DMS153 treated with DMSO at 0.1 percent for 48 hours (cell line): ENCODE data around the gene NPPA.

Source experiments
- DNase-seq: peaks from one replicate; lab custom pipeline; 2025; ENCODE audit not compliant: unreplicated experiment; lab: John Stamatoyannopoulos, UW

NPPA gene

GRCh38 chr1:11874624-11875023 is 27.0 kb upstream of the NPPA start:
- DNase-seq: no peak

- no peak for DNase-seq
Observed at GRCh38 chr1:11874258-11874562, 26.6 kb upstream of the NPPA start.

- DNase-seq: no peak
Observed at GRCh38 chr1:11873395-11874257, 26.0 kb upstream of the NPPA start.

- no peak for DNase-seq
Observed at GRCh38 chr1:11872545-11872944, 25.0 kb upstream of the NPPA start.

- no peak for DNase-seq
Observed at GRCh38 chr1:11869650-11870207, 22.1 kb upstream of the NPPA start.

GRCh38 chr1:11869104-11869503 is 21.5 kb upstream of the NPPA start:
- no peak for DNase-seq

- DNase-seq: no peak
Observed at GRCh38 chr1:11868331-11868980, 20.9 kb upstream of the NPPA start.

GRCh38 chr1:11862890-11863289 is 15.3 kb upstream of the NPPA start:
- DNase-seq: no peak

GRCh38 chr1:11860587-11860986 is 13.0 kb upstream of the NPPA start:
- no peak for DNase-seq

GRCh38 chr1:11860083-11860482 is 12.5 kb upstream of the NPPA start:
- DNase-seq: no peak

GRCh38 chr1:11858968-11859871 is 11.6 kb upstream of the NPPA start:
- no peak for DNase-seq

GRCh38 chr1:11858613-11858967 is 11.0 kb upstream of the NPPA start, which contains the start of gene NPPB:
Gene NPPB, minus strand, starts transcription at chr1:11858945. Its CDS starts 112 bp downstream, at chr1:11858833.
- DNase-seq: no peak

GRCh38 chr1:11858158-11858557 is 10.6 kb upstream of the NPPA start:
- DNase-seq: no peak

- no peak for DNase-seq
Observed at GRCh38 chr1:11857164-11857851, 9.7 kb upstream of the NPPA start.

GRCh38 chr1:11856698-11857097 is 9.1 kb upstream of the NPPA start:
- DNase-seq: no peak

GRCh38 chr1:11855430-11855829 is 7.8 kb upstream of the NPPA start:
- no peak for DNase-seq

GRCh38 chr1:11854519-11854918 is 6.9 kb upstream of the NPPA start:
- no peak for DNase-seq

GRCh38 chr1:11851180-11851579 is 3.6 kb upstream of the NPPA start:
- DNase-seq: no peak

- no peak for DNase-seq
Observed at GRCh38 chr1:11850156-11850555, 2.6 kb upstream of the NPPA start.

GRCh38 chr1:11848373-11848700 is 754 bp upstream of the NPPA start:
- no peak for DNase-seq
